K562 (cell line): ENCODE data around the gene ETS1.

Experiments
- EP300 ChIP-seq: IDR thresholded peaks from 2 replicates; pipeline ENCODE4 v1.6.1; 2012; ENCODE audit warnings: low read length, improper control_type of control experiment
- EZH2 ChIP-seq: IDR thresholded peaks from 2 replicates; pipeline ENCODE4 v1.6.1; 2012; ENCODE audit warnings: low read depth, mild to moderate bottlenecking, inconsistent platforms, low read length, borderline replicate concordance
- FOXM1 ChIP-seq, 2 experiments: fragments of 450-650 bp in 1 of 2; sonication (generic) in 1 of 2; formaldehyde crosslinking in 1 of 2; IDR thresholded peaks; 2 replicates each; pipeline versions ENCODE4 v1.6.1 to v1.9.0; 2017 to 2022; ENCODE audit warnings: low read depth in 2 of 2, mild to moderate bottlenecking in 2 of 2, missing genetic modification reagents in 1 of 2, moderate library complexity in 1 of 2
- HDAC8 ChIP-seq: fragments of 450-650 bp; IDR thresholded peaks from 2 replicates; pipeline ENCODE4 v1.6.1; 2016; ENCODE audit warnings: mild to moderate bottlenecking, missing genetic modification characterization, moderate library complexity, missing compliant biosample characterization
- NRF1 ChIP-seq, 2 experiments: fragments of 450-650 bp; IDR thresholded peaks in 1 of 2; conservative IDR thresholded peaks in 1 of 2; 2 replicates each; pipeline ENCODE4 v1.6.1; 2014; ENCODE audit warnings: mild to moderate bottlenecking in 2 of 2
- OTX1 ChIP-seq: fragments of 450-650 bp; formaldehyde crosslinking; IDR thresholded peaks from 2 replicates; pipeline ENCODE4 v1.4.0; 2022; ENCODE audit warnings: mild to moderate bottlenecking
- POLR2AphosphoS5 ChIP-seq: IDR thresholded peaks from 2 replicates; pipeline ENCODE4 v1.6.1; 2011; ENCODE audit warnings: mild to moderate bottlenecking, low read depth, low read length, moderate library complexity; ENCODE audit not compliant: control insufficient read depth, insufficient read depth
- RFX5 ChIP-seq: IDR thresholded peaks from 2 replicates; pipeline ENCODE4 v1.6.1; 2011; ENCODE audit warnings: low read depth, mild to moderate bottlenecking, improper control_type of control experiment, low read length
- TARDBP ChIP-seq: fragments of 450-650 bp; IDR thresholded peaks from 2 replicates; pipeline ENCODE4 v1.6.1; 2016
- ZNF282 ChIP-seq: sonication (generic); formaldehyde crosslinking; IDR thresholded peaks from 2 replicates; pipeline ENCODE4 v1.8.1; 2023; ENCODE audit warnings: missing genetic modification reagents
- ZNF384 ChIP-seq: IDR thresholded peaks from 2 replicates; pipeline ENCODE4 v1.6.1; 2012; ENCODE audit warnings: low read depth, low read length, improper control_type of control experiment
- TF ChIP-seq, protein P1 (sequence below), 3 experiments: IDR thresholded peaks in 2 of 3; conservative IDR thresholded peaks in 1 of 3; 2 replicates each; pipeline ENCODE4 v1.5.1; 2011 to 2012; ENCODE audit warnings: low read length in 3 of 3, mild to moderate bottlenecking in 3 of 3, control low read depth in 2 of 3, improper control_type of control experiment in 1 of 3, inconsistent platforms in 1 of 3, low read depth in 1 of 3, mixed read lengths in 1 of 3, moderate library complexity in 1 of 3; ENCODE audit not compliant: insufficient read depth in 2 of 3
- TF ChIP-seq, protein P2 (sequence below): sonication (generic); formaldehyde crosslinking; IDR thresholded peaks from 2 replicates; pipeline ENCODE4 v1.5.0; 2020; ENCODE audit warnings: missing genetic modification reagents
- TF ChIP-seq, protein P3 (sequence below), 2 experiments: fragments of 150-350 bp in 1 of 2; IDR thresholded peaks; 2 replicates each; pipeline ENCODE4 v1.6.1; 2012 to 2016; ENCODE audit warnings: low read depth in 2 of 2, low read length in 2 of 2, mild to moderate bottlenecking in 1 of 2, moderate library complexity in 1 of 2

- TF ChIP-seq POLR2AphosphoS5 (no peak), TARDBP (no peak), ZNF282 (CRISPR knock-in tag) (no peak), EZH2 (no peak), EP300 (no peak), HDAC8 (tag) (no peak), RFX5 (no peak), NRF1 (conservative IDR thresholded peaks at IDR 0.05 in 1 of 2, IDR thresholded peaks at IDR 0.05 in 1 of 2) (no peak), ZNF384 (no peak), FOXM1 (IDR thresholded peaks at IDR 0.05; ENCODE audit: low read depth) (no peak), FOXM1 (CRISPR knock-in tag; IDR thresholded peaks at IDR 0.05; ENCODE audit: low read depth) (no peak), OTX1 (CRISPR knock-in tag) (no peak)
- TF ChIP-seq, protein P1, sequence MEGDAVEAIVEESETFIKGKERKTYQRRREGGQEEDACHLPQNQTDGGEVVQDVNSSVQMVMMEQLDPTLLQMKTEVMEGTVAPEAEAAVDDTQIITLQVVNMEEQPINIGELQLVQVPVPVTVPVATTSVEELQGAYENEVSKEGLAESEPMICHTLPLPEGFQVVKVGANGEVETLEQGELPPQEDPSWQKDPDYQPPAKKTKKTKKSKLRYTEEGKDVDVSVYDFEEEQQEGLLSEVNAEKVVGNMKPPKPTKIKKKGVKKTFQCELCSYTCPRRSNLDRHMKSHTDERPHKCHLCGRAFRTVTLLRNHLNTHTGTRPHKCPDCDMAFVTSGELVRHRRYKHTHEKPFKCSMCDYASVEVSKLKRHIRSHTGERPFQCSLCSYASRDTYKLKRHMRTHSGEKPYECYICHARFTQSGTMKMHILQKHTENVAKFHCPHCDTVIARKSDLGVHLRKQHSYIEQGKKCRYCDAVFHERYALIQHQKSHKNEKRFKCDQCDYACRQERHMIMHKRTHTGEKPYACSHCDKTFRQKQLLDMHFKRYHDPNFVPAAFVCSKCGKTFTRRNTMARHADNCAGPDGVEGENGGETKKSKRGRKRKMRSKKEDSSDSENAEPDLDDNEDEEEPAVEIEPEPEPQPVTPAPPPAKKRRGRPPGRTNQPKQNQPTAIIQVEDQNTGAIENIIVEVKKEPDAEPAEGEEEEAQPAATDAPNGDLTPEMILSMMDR (IDR thresholded peaks at IDR 0.05 in 2 of 3, conservative IDR thresholded peaks at IDR 0.05 in 1 of 3; ENCODE audit: insufficient read depth in 2 of 3, low read depth in 1 of 3, low read length in 3 of 3) = no peak
- TF ChIP-seq, protein P2, sequence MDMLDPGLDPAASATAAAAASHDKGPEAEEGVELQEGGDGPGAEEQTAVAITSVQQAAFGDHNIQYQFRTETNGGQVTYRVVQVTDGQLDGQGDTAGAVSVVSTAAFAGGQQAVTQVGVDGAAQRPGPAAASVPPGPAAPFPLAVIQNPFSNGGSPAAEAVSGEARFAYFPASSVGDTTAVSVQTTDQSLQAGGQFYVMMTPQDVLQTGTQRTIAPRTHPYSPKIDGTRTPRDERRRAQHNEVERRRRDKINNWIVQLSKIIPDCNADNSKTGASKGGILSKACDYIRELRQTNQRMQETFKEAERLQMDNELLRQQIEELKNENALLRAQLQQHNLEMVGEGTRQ (CRISPR knock-in tag) = no peak
- TF ChIP-seq, protein P3, sequence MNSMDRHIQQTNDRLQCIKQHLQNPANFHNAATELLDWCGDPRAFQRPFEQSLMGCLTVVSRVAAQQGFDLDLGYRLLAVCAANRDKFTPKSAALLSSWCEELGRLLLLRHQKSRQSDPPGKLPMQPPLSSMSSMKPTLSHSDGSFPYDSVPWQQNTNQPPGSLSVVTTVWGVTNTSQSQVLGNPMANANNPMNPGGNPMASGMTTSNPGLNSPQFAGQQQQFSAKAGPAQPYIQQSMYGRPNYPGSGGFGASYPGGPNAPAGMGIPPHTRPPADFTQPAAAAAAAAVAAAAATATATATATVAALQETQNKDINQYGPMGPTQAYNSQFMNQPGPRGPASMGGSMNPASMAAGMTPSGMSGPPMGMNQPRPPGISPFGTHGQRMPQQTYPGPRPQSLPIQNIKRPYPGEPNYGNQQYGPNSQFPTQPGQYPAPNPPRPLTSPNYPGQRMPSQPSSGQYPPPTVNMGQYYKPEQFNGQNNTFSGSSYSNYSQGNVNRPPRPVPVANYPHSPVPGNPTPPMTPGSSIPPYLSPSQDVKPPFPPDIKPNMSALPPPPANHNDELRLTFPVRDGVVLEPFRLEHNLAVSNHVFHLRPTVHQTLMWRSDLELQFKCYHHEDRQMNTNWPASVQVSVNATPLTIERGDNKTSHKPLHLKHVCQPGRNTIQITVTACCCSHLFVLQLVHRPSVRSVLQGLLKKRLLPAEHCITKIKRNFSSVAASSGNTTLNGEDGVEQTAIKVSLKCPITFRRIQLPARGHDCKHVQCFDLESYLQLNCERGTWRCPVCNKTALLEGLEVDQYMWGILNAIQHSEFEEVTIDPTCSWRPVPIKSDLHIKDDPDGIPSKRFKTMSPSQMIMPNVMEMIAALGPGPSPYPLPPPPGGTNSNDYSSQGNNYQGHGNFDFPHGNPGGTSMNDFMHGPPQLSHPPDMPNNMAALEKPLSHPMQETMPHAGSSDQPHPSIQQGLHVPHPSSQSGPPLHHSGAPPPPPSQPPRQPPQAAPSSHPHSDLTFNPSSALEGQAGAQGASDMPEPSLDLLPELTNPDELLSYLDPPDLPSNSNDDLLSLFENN (IDR thresholded peaks at IDR 0.05; ENCODE audit: low read depth in 2 of 2, low read length in 2 of 2) = no peak
Observed at GRCh38 chr11:128548649-128549255, 38.6 kb downstream of the ETS1 start.
